ENCODE results near the gene SNX10.

SNX10 gene

DNA sequence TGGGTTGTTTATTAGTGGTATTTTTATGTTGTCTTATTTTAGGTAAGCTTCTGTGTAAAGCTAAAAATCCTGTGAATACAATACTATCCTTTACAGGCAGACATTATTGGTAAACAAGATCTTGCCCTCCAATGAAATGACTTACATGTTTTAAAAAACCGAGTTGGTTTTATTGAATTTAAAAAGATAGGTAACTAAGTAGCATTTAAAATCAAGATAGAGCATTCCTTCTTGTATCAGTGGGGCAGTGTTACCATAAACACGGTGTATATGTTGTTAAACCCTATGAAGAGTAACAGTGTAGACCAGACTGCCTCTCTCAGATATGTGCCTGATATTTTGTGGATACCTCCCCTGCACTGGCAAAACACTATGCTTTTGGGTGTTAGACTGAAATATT lies 81.0 kb downstream of the SNX10 start:
- no peak for DNase-seq

- no peak for DNase-seq
These were observed 83.1 kb downstream of the SNX10 start for GRCh38 chr7:26374647-26375373.

GRCh38 chr7:26375726-26376174 lies 84.1 kb downstream of the SNX10 start:
- no peak for DNase-seq

GRCh38 chr7:26376175-26376917 lies 84.7 kb downstream of the SNX10 start:
- no peak for DNase-seq

GRCh38 chr7:26378016-26378415 lies 86.4 kb downstream of the SNX10 start:
- no peak for DNase-seq

- DNase-seq, result no peak
These were observed 88.0 kb downstream of the SNX10 start for GRCh38 chr7:26379711-26380110.

GRCh38 chr7:26381476-26382353 lies 90.1 kb downstream of the SNX10 start:
- DNase-seq, result no peak

DNA sequence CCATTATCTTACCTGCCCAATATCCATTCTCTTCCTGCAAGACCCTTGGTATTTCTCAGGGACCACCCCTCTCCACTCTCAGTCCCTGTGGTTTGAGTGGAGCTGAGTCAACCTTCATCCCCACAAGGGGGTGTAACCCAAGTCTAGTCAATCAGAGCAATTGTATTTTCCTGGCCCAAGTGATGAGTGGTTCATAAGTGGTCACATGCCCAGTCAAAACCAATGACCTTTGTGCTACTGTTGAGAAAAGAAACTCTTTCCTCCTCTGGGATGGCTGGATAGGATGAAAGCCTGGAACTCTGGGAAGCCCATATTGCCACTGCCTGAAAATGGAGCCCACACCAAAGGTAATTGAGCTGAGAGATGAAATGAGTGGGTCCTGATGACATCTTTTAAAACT lies 93.6 kb downstream of the SNX10 start:
- DNase-seq, result no peak

DNA sequence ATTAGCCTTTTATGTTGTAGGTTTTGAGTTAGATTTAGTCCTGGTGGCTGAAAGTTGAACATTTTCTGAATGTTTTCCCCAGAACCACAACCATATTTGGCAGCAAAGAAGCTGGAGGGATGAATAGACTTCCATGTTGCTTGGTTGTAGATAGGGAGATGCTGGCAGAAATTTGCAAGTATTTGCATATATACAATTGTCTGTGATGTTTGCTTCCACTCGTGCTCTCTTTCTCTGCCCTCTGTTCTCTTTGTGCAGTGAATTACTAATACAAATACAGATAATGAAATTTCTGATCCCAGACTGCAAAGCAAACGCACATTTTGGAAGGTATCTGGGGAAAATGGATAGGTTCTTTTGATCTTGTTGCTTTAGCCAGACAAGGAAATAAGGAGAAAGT lies 96.1 kb downstream of the SNX10 start:
- no peak for DNase-seq

DNA sequence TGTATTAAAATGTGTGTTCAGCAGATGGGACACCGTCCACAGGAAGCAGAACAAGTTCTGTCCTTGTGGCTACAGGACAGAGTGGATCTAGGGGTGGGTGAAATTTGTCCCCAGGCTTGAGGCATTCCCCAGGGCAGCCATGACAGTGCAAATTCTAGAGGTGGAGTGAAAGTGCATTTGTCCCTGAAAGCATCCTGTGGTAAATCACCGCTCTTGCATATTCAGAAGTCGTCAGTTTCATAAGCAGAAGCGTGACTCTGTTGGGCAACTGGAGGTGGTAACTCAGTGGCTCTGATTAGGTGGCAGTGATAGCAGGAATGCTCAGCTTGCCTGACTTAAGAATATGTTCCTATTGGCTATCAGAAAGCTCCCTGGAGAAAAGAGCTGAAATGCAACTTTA lies 96.6 kb downstream of the SNX10 start:
- DNase-seq, result no peak

DNA sequence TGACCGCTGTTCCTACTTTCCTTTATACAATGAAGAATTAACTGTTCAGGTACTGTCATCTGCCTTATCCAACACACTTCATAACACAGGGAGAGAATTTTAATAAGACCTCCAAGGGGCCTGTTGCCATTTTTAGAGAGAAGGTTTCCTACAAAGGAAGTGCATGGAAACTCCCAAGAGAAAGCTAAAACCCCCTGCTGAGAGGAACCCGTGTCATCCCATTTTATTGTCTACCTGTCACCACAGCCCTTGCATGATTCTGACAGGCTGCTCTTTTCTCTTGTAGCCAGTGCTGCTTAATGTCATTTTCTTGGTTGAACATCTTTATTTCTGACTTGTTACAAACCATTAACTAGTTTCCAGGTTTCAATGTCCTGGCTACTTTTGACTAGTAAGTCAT lies 98.4 kb downstream of the SNX10 start:
- no peak for DNase-seq

GRCh38 chr7:26393818-26394217 lies 102.2 kb downstream of the SNX10 start:
- no peak for DNase-seq

DNA sequence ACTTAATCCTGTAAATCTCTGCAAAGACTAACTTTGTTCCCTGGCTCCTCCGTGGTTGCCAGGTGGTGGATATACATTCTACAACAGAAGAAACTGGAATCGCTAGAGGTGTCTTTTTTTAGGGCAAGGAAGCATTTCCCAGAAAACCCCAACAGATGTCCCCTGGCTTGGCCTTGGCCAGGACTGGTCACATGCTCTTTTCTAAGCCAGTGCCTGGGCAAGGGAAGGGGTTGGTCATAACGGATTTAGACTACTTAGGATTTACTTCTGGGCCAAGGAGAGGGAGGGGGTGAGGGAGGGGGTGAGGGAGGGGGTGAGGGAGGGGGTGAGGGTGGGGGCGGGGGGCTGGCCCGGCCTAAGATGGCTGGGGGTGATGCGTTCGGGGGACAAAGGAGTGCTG lies 105.7 kb downstream of the SNX10 start:
- no peak for DNase-seq

- peak in 1 of 2 experiments; percentile 16 for DNase-seq
These were observed 106.2 kb downstream of the SNX10 start for GRCh38 chr7:26397796-26398426.

DNA sequence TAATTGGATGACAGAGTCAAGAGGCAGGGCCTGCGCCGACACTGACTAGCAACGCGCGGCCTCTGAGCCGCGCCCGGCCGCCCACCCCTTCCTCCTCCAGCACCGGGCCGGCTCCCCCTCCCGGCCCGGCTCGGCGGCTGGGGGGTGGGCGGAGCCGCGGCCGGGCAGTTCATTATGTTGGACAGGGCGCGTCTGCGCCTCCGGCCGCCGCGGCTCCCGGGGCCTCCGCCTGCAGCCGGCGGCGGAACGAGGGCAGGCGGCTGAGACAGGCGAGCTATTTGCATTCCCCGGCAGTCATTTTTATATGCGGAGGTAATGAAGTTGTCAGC lies 106.7 kb downstream of the SNX10 start:
- peak; percentile 38 to 40 for DNase-seq

DNA sequence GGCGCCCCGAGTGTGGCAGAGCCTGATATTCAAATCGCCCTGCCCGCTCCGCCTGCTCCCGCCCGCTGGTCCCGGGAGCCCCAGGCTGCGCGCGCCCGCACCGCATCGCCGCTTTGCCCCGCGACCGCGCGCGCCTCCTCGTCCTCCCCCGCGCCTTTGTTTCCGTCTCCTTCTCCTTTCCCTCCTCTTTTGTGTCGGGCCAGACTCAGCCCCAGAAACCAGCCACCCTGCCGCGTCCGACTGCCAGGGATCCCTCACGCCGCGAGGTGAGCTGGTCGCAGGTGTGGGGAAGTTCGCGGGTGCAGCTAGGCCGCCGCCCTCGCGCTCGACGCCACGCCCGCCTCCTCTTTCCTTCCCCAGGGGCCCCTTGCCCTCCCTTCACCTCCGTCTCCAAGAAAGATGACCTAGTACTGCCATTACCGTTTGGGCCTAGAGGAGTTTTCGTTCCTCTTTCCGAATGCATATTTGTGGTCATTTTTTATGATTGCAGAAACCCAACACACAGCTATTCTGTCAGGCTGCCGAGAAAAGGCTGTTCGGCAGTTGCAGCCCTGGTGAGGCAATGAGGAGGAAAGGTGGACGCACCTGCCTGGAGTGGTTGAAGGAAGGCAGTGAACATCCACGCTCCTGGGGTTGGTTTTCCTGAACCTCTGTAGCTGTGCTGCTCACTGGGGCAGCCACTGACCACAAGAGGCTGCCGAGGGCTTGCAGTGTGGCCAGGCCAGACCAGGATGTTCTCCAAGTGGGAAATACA lies 107.3 kb downstream of the SNX10 start:
- peak; percentile 70 to 73 for DNase-seq

DNA sequence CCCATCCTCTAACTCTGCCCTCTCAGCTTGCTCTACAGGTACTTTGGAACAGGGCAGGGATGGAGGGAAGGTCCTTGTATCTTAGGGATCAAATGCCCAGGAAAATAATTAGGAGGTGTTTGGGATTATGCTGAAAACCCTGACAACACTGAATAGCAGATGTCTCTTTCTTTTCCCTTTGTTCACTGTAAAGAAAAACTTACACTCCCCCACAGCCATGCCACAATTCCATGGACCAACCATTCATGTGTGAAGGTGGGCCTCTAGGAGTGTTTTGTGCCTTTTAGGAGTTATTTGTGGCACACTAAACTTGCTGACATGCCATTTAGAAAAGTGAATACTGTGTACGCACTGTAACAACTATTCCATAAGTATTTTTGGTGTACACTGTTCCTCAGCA lies 108.1 kb downstream of the SNX10 start:
- no peak for DNase-seq

GRCh38 chr7:26403640-26404039 lies 112.0 kb downstream of the SNX10 start:
- DNase-seq, result no peak

- no peak for DNase-seq
These were observed 112.7 kb downstream of the SNX10 start for GRCh38 chr7:26404189-26404996.

- no peak for DNase-seq
These were observed 114.8 kb downstream of the SNX10 start for GRCh38 chr7:26406433-26406832.
